ENCODE measurements around the gene ADAMTS17.

The ADAMTS17 gene

GRCh38 chr15:100310513-100311153 lies 31.1 kb downstream of the ADAMTS17 start:
- Histone ChIP-seq H3K9me2 (replicated peaks; ENCODE audit: control insufficient read depth, low read length) (no peaks in the 10 kb centered on the region), H3K4me2 (ENCODE audit: low read length) (no peak overlapping the region), H3K4me1 (ENCODE audit: control insufficient read depth, low read length) (no peaks in the 10 kb centered on the region), H3K9me3 (ENCODE audit: control insufficient read depth, insufficient read depth, low read length) (no peaks in the 10 kb centered on the region), H3K79me2 (ENCODE audit: control insufficient read depth, low read length) (no peaks in the 10 kb centered on the region), H3K27ac (ENCODE audit: low read depth, low read length) (no peak overlapping the region), H4K20me1 (ENCODE audit: control insufficient read depth, insufficient read depth, low read depth, low read length) (no peaks in the 10 kb centered on the region), H3K36me3 (ENCODE audit: control insufficient read depth, low read length) (no peaks in the 10 kb centered on the region), H3F3A (ENCODE audit: control insufficient read depth, insufficient read depth) (no peaks in the 10 kb centered on the region), H3K4me3 (ENCODE audit: low read length) (no peak overlapping the region), H3K27me3 (ENCODE audit: control insufficient read depth, low read length) (no peaks in the 10 kb centered on the region)
- TF ChIP-seq CTCF (IDR thresholded peaks at IDR 0.05; ENCODE audit: low read depth, low read length, poor library complexity, severe bottlenecking) (no peak), EZH2phosphoT487 (IDR thresholded peaks at IDR 0.05; ENCODE audit: borderline replicate concordance, low read length) (no peak)

DNA sequence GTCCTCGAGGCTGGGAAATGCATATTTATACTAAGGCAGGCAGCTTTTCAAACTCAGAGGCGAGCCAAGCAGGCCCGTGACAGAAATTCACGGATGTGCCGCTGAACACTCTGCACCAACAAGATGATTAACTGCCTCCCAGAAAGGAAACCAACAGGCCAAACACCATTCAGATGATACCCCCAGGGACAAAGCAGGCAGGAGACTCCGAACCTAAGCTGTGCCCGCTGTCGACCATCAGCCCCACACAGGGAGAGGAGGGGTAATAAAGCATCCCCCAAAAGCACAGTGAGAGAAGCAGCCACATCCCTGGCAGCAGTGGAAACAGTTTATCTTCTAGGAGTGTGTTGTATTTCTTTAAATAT lies 31.8 kb downstream of the ADAMTS17 start:
- no peak for TF ChIP-seq EZH2phosphoT487 (IDR thresholded peaks at IDR 0.05; ENCODE audit: borderline replicate concordance, low read length)
- TF ChIP-seq CTCF (IDR thresholded peaks at IDR 0.05; ENCODE audit: low read depth, low read length, poor library complexity, severe bottlenecking): no peak
- Histone ChIP-seq H3K4me2 (ENCODE audit: low read length) (no peak overlapping the region), H3K27ac (ENCODE audit: low read depth, low read length) (no peak overlapping the region), H4K20me1 (ENCODE audit: control insufficient read depth, insufficient read depth, low read depth, low read length) (no peaks in the 10 kb centered on the region), H3K9me3 (ENCODE audit: control insufficient read depth, insufficient read depth, low read length) (no peaks in the 10 kb centered on the region; the same call in 1 of the 2 replicates), H3K4me1 (ENCODE audit: control insufficient read depth, low read length) (no peaks in the 10 kb centered on the region), H3K4me3 (ENCODE audit: low read length) (no peak overlapping the region), H3F3A (ENCODE audit: control insufficient read depth, insufficient read depth) (no peaks in the 10 kb centered on the region), H3K9me2 (replicated peaks; ENCODE audit: control insufficient read depth, low read length) (no peaks in the 10 kb centered on the region), H3K79me2 (ENCODE audit: control insufficient read depth, low read length) (no peaks in the 10 kb centered on the region), H3K36me3 (ENCODE audit: control insufficient read depth, low read length) (no peaks in the 10 kb centered on the region), H3K27me3 (ENCODE audit: control insufficient read depth, low read length) (no peaks in the 10 kb centered on the region)

- Histone ChIP-seq H3K36me3 (ENCODE audit: control insufficient read depth, low read length) (no peaks in the 10 kb centered on the region), H3K9me3 (ENCODE audit: control insufficient read depth, insufficient read depth, low read length) (no peaks in the 10 kb centered on the region; the same call in 1 of the 2 replicates), H3K4me1 (ENCODE audit: control insufficient read depth, low read length) (no peaks in the 10 kb centered on the region), H3K4me3 (ENCODE audit: low read length) (no peak overlapping the region), H3K4me2 (ENCODE audit: low read length) (no peak overlapping the region), H3K79me2 (ENCODE audit: control insufficient read depth, low read length) (no peaks in the 10 kb centered on the region), H4K20me1 (ENCODE audit: control insufficient read depth, insufficient read depth, low read depth, low read length) (no peaks in the 10 kb centered on the region), H3K27me3 (ENCODE audit: control insufficient read depth, low read length) (no peaks in the 10 kb centered on the region), H3K9me2 (replicated peaks; ENCODE audit: control insufficient read depth, low read length) (no peaks in the 10 kb centered on the region), H3K27ac (ENCODE audit: low read depth, low read length) (no peak overlapping the region), H3F3A (ENCODE audit: control insufficient read depth, insufficient read depth) (no peaks in the 10 kb centered on the region)
- TF ChIP-seq EZH2phosphoT487 (IDR thresholded peaks at IDR 0.05; ENCODE audit: borderline replicate concordance, low read length) (no peak), CTCF (IDR thresholded peaks at IDR 0.05; ENCODE audit: low read depth, low read length, poor library complexity, severe bottlenecking) (no peak)
Observed at GRCh38 chr15:100309109-100310040, 32.4 kb downstream of the ADAMTS17 start.

Measured in DOHH2 (cell line).